GM23338 (cell line): Measurements from ENCODE around the gene GIPC2. TPM values are rescaled to one million over a fixed set of nuclear protein-coding genes. Genes with fewer than 3 reads are reported as not detected.

Experiments
- ATAC-seq: fragments of 200-7000 bp; cut with Tn5 transposase; 3 replicates; pipeline ENCODE4 v1.9.1; 2020
- DNase-seq: peaks from one replicate; pipeline ENCODE4 v3.0.0-alpha.2; 2015; ENCODE audit warnings: low spot score
- H2AFZ ChIP-seq: fragments of 200-600 bp; sonication (generic); 2 replicates; pipeline ENCODE4 v1.8.0; 2016; ENCODE audit warnings: antibody characterized with exemption, mild to moderate bottlenecking, moderate library complexity
- H3F3A ChIP-seq: fragments of 200-600 bp; sonication (generic); replicated peaks from 2 replicates; pipeline ENCODE4 v1.8.0; 2017; ENCODE audit warnings: antibody characterized with exemption, mixed run types, low read depth
- H3K27ac ChIP-seq: fragments of 200-600 bp; sonication (generic); 2 replicates; pipeline ENCODE4 v1.6.1; 2016; ENCODE audit warnings: low read depth
- H3K27me3 ChIP-seq: fragments of 200-600 bp; sonication (generic); 2 replicates; pipeline ENCODE4 v1.8.0; 2016; ENCODE audit warnings: mild to moderate bottlenecking, mixed run types, moderate library complexity; ENCODE audit not compliant: insufficient read depth
- H3K36me3 ChIP-seq: fragments of 200-600 bp; sonication (generic); 2 replicates; pipeline ENCODE4 v1.8.0; 2016; ENCODE audit warnings: mild to moderate bottlenecking; ENCODE audit not compliant: insufficient read depth
- H3K4me1 ChIP-seq: fragments of 200-600 bp; sonication (generic); 2 replicates; pipeline ENCODE4 v1.8.0; 2016; ENCODE audit warnings: mild to moderate bottlenecking, moderate library complexity; ENCODE audit not compliant: insufficient read depth
- H3K4me2 ChIP-seq: fragments of 200-600 bp; sonication (generic); 2 replicates; pipeline ENCODE4 v1.7.1; 2017; ENCODE audit warnings: mixed run types
- H3K4me3 ChIP-seq: fragments of 200-600 bp; sonication (generic); 2 replicates; pipeline ENCODE4 v1.6.1; 2016; ENCODE audit warnings: mixed run types
- H3K79me2 ChIP-seq: fragments of 200-600 bp; sonication (generic); replicated peaks from 2 replicates; pipeline ENCODE4 v1.8.0; 2017; ENCODE audit warnings: mild to moderate bottlenecking; ENCODE audit not compliant: insufficient read depth
- H3K9me2 ChIP-seq: fragments of 200-600 bp; sonication (generic); 2 replicates; pipeline ENCODE4 v1.8.0; 2017; ENCODE audit not compliant: insufficient read depth
- H4K20me1 ChIP-seq: fragments of 200-600 bp; sonication (generic); replicated peaks from 2 replicates; pipeline ENCODE4 v1.8.0; 2017; ENCODE audit warnings: mild to moderate bottlenecking; ENCODE audit not compliant: insufficient read depth
- H3K27ac Mint-ChIP-seq: 2 replicates; pipeline ENCODE4 v1.8.0; 2020; ENCODE audit warnings: inconsistent platforms, mild to moderate bottlenecking, moderate library complexity, mixed read lengths
- H3K27me3 Mint-ChIP-seq: 3 replicates; pipeline ENCODE4 v1.8.0; 2022; ENCODE audit warnings: low read depth, mild to moderate bottlenecking, moderate library complexity, mixed read lengths, inconsistent platforms; ENCODE audit not compliant: insufficient read depth, poor library complexity
- H3K36me3 Mint-ChIP-seq: 3 replicates; pipeline ENCODE4 v1.8.0; 2021; ENCODE audit warnings: low read depth, mild to moderate bottlenecking, inconsistent platforms, moderate library complexity, mixed read lengths
- H3K4me1 Mint-ChIP-seq: 3 replicates; pipeline ENCODE4 v1.8.0; 2020; ENCODE audit warnings: mild to moderate bottlenecking, inconsistent platforms, mixed read lengths
- H3K4me3 Mint-ChIP-seq: 3 replicates; pipeline ENCODE4 v1.8.0; 2021; ENCODE audit warnings: moderate library complexity, mild to moderate bottlenecking, inconsistent platforms, mixed read lengths
- H3K9me3 Mint-ChIP-seq: 3 replicates; pipeline ENCODE4 v1.8.0; 2020; ENCODE audit warnings: moderate library complexity, mild to moderate bottlenecking, inconsistent platforms, mixed read lengths
- CREB1 ChIP-seq: fragments of 250-450 bp; sonication (Bioruptor Pico); IDR thresholded peaks from 2 replicates; pipeline ENCODE4 v1.5.0; 2020; ENCODE audit warnings: low read depth, mild to moderate bottlenecking, moderate library complexity
- CTCF ChIP-seq, 2 experiments: fragments of 200-600 bp in 1 of 2; sonication (generic) in 1 of 2; conservative IDR thresholded peaks; 2 replicates each; pipeline versions ENCODE4 v1.5.1 to v1.6.1; 2016 to 2017; ENCODE audit warnings: antibody characterized with exemption in 2 of 2, low read depth in 2 of 2, mild to moderate bottlenecking in 2 of 2, moderate library complexity in 1 of 2
- ETS1 ChIP-seq: IDR thresholded peaks from 2 replicates; pipeline ENCODE4 v1.6.1; 2016; ENCODE audit warnings: antibody characterized with exemption
- EZH2 ChIP-seq: fragments of 200-600 bp; sonication (generic); IDR thresholded peaks from one replicate; pipeline ENCODE4 v1.8.0; 2017; ENCODE audit warnings: antibody characterized with exemption, mild to moderate bottlenecking, low read depth; ENCODE audit not compliant: unreplicated experiment
- EZH2phosphoT487 ChIP-seq: fragments of 200-600 bp; sonication (generic); IDR thresholded peaks from one replicate; pipeline ENCODE4 v1.8.1; 2018; ENCODE audit warnings: antibody characterized with exemption; ENCODE audit not compliant: unreplicated experiment
- JUNB ChIP-seq: IDR thresholded peaks from one replicate; pipeline ENCODE4 v1.6.1; 2016; ENCODE audit warnings: antibody characterized with exemption; ENCODE audit not compliant: unreplicated experiment
- NANOG ChIP-seq: IDR thresholded peaks from 2 replicates; pipeline ENCODE4 v1.6.1; 2016; ENCODE audit warnings: antibody characterized with exemption, borderline replicate concordance
- POLR2AphosphoS5 ChIP-seq: IDR thresholded peaks from 2 replicates; pipeline ENCODE4 v1.6.1; 2016; ENCODE audit warnings: antibody characterized with exemption, low read depth
- REST ChIP-seq: IDR thresholded peaks from one replicate; pipeline ENCODE4 v1.6.1; 2018; ENCODE audit warnings: antibody characterized with exemption; ENCODE audit not compliant: unreplicated experiment
- STAT1 ChIP-seq: IDR thresholded peaks from one replicate; pipeline ENCODE4 v1.6.1; 2016; ENCODE audit warnings: antibody characterized with exemption; ENCODE audit not compliant: unreplicated experiment
- ZNF114 ChIP-seq: fragments of 250-450 bp; sonication (Bioruptor Pico); IDR thresholded peaks from 2 replicates; pipeline ENCODE4 v1.5.0; 2020; ENCODE audit warnings: mild to moderate bottlenecking, moderate library complexity
- ZNF331 ChIP-seq: fragments of 250-450 bp; sonication (Bioruptor Pico); IDR thresholded peaks from 2 replicates; pipeline ENCODE4 v1.5.0; 2020; ENCODE audit warnings: low read depth, mild to moderate bottlenecking, moderate library complexity
- ZNF462 ChIP-seq: fragments of 250-450 bp; sonication (Bioruptor Pico); IDR thresholded peaks from 2 replicates; pipeline ENCODE4 v1.5.0; 2020; ENCODE audit warnings: mild to moderate bottlenecking, moderate library complexity
- polyA plus RNA-seq: library from polyadenylated mRNA; unstranded; fragments of >200 nt; fragmentation: Nextera tagmentation; extraction: Ambion mirVana; gene quantifications from 2 replicates; pipeline ENCODE4 v1.2.1, GENCODE V29; 2016
- total RNA-seq: library from RNA; depleted of rRNA; stranded (reverse); fragments of >200 nt; shearing (Covaris generic); gene quantifications from 2 replicates; pipeline ENCODE4 v1.2.3, GENCODE V29; 2014

The GIPC2 gene
- total and polyA plus RNA-seq, 2 experiments from 2014 or later = 1.2 to 1.5 TPM

GRCh38 chr1:78053498-78053897 is 7.7 kb downstream of the GIPC2 start:
- Histone ChIP-seq H3K79me2 (no peaks in the 10 kb centered on the region), H3K4me3 (no peak overlapping the region), H4K20me1 (no peaks in the 10 kb centered on the region), H3K27ac (no peak overlapping the region), H2AFZ (no peak overlapping the region), H3K36me3 (no peaks in the 10 kb centered on the region), H3K27me3 (no peaks in the 10 kb centered on the region), H3K4me2 (no peak overlapping the region), H3K9me2 (0 out of 2 replicates have a peak, but pooled peaks cover 3% of the 10 kb centered on the region), H3F3A (no peaks in the 10 kb centered on the region), H3K4me1 (peaks cover 4% of the 10 kb centered on the region; the same call in 1 of the 2 replicates)
- Mint-ChIP-seq H3K4me1 (no peaks in the 10 kb centered on the region), H3K4me3 (no peak overlapping the region), H3K36me3 (no peaks in the 10 kb centered on the region), H3K9me3 (no peaks in the 10 kb centered on the region), H3K27me3 (peaks cover 3% of the 10 kb centered on the region), H3K27ac (no peak overlapping the region)
- DNase-seq (no peak), ATAC-seq (no peak)
- no peak for TF ChIP-seq EZH2phosphoT487
- TF ChIP-seq EZH2 = no peak
- TF ChIP-seq CREB1 (CRISPR knock-in tag) = no peak
- TF ChIP-seq POLR2AphosphoS5 = no peak
- no peak for TF ChIP-seq CTCF (conservative IDR thresholded peaks at IDR 0.05; ENCODE audit: low read depth in 2 of 2)
- TF ChIP-seq ETS1 = no peak
- no peak for TF ChIP-seq STAT1
- no peak for TF ChIP-seq JUNB
- no peak for TF ChIP-seq ZNF114 (CRISPR knock-in tag)
- no peak for TF ChIP-seq ZNF331 (CRISPR knock-in tag)
- TF ChIP-seq ZNF462 (CRISPR knock-in tag) = no peak
- TF ChIP-seq NANOG = no peak
- no peak for TF ChIP-seq REST
